Stimulated activated CD8-positive, alpha-beta memory T cell treated with anti-CD3 and anti-CD28 coated beads, Interleukin-12 subunit alpha, Interleukin-12 subunit beta, amount 100 ng/mL, for 1 hour (primary cell): ENCODE data around the gene KRT32.
"Not testable (repeated sequence)": the region's sequence is repeated elsewhere in the genome, so short reads cannot be mapped to it uniquely, and the experiment has no call there.

Experiments used
- DNase-seq: peaks from one replicate; pipeline ENCODE4 v3.0.0-alpha.2; 2020; ENCODE audit warnings: low read depth

KRT32 gene

GRCh38 chr17:41464173-41464572, 3.0 kb downstream of the KRT32 start:
- no peak for DNase-seq

- DNase-seq, result no peak
These were observed 3.4 kb downstream of the KRT32 start for GRCh38 chr17:41463746-41464145.

- DNase-seq, result no peak
These were observed 4.5 kb downstream of the KRT32 start for GRCh38 chr17:41462705-41463104.

GRCh38 chr17:41457676-41458075, 9.5 kb downstream of the KRT32 start:
- no peak for DNase-seq

- DNase-seq, result no peak
These were observed 11.0 kb downstream of the KRT32 start for GRCh38 chr17:41456204-41456603.

GRCh38 chr17:41455236-41455635, 11.9 kb downstream of the KRT32 start:
- DNase-seq, result no peak

GRCh38 chr17:41453066-41453465, 14.1 kb downstream of the KRT32 start:
- DNase-seq, result no peak

- DNase-seq, result no peak
These were observed 14.9 kb downstream of the KRT32 start for GRCh38 chr17:41452281-41452680.

GRCh38 chr17:41451154-41451728, 15.9 kb downstream of the KRT32 start:
- DNase-seq, result no peak

GRCh38 chr17:41449008-41449407, 18.2 kb downstream of the KRT32 start:
- no peak for DNase-seq

GRCh38 chr17:41448506-41448905, 18.7 kb downstream of the KRT32 start:
- no peak for DNase-seq

GRCh38 chr17:41446806-41447205, 20.4 kb downstream of the KRT32 start:
- no peak for DNase-seq

- DNase-seq, result no peak
These were observed 22.5 kb downstream of the KRT32 start for GRCh38 chr17:41444640-41445039.

- no peak for DNase-seq
These were observed 23.0 kb downstream of the KRT32 start for GRCh38 chr17:41444186-41444585.

GRCh38 chr17:41442739-41443138, 24.4 kb downstream of the KRT32 start:
- no peak for DNase-seq

GRCh38 chr17:41440531-41441033, 26.6 kb downstream of the KRT32 start, which contains the start of gene KRT38:
KRT38 (minus strand) TSS chr17:41440983; CDS start chr17:41440921, 62 bp downstream.
- no peak for DNase-seq

- DNase-seq, result no peak
These were observed 27.8 kb downstream of the KRT32 start for GRCh38 chr17:41439375-41439774.

GRCh38 chr17:41437769-41438168, 29.4 kb downstream of the KRT32 start:
- no peak for DNase-seq

GRCh38 chr17:41437254-41437653, 29.9 kb downstream of the KRT32 start:
- DNase-seq, result no peak

GRCh38 chr17:41434415-41434814, 32.8 kb downstream of the KRT32 start:
- DNase-seq, result no peak

- DNase-seq, result no peak
These were observed 33.2 kb downstream of the KRT32 start for GRCh38 chr17:41434005-41434404.

- no peak for DNase-seq
These were observed 33.6 kb downstream of the KRT32 start for GRCh38 chr17:41433586-41433985.

- DNase-seq, result not testable (repeated sequence)
These were observed 36.8 kb downstream of the KRT32 start for GRCh38 chr17:41430376-41430775.

- DNase-seq, result no peak
These were observed 37.5 kb downstream of the KRT32 start for GRCh38 chr17:41429667-41430066.
